SU-DHL-6 (cell line): ENCODE data around the gene TTLL9.

ENCODE experiments used
- H2AFZ ChIP-seq: fragments of 200-600 bp; sonication (generic); 2 replicates; pipeline ENCODE4 v1.6.1; 2014; ENCODE audit warnings: low read depth, mild to moderate bottlenecking, moderate library complexity, mixed read lengths, antibody characterized with exemption, low read length; ENCODE audit not compliant: severe bottlenecking
- H3F3A ChIP-seq: fragments of 200-600 bp; shearing (Covaris generic); 2 replicates; pipeline ENCODE4 v1.6.0; 2016; ENCODE audit warnings: antibody characterized with exemption, mild to moderate bottlenecking; ENCODE audit not compliant: insufficient read depth
- H3K27ac ChIP-seq: fragments of 200-600 bp; sonication (generic); 2 replicates; pipeline ENCODE4 v1.5.1; 2016; ENCODE audit warnings: low read depth, mild to moderate bottlenecking, low read length, moderate library complexity, mixed read lengths
- H3K27me3 ChIP-seq: fragments of 200-600 bp; sonication (generic), shearing (Covaris generic); 2 replicates; pipeline ENCODE4 v1.6.0; 2014; ENCODE audit warnings: mild to moderate bottlenecking, low read length
- H3K36me3 ChIP-seq: fragments of 200-600 bp; sonication (generic); 2 replicates; pipeline ENCODE4 v1.6.1; 2014; ENCODE audit warnings: mild to moderate bottlenecking, low read length, mixed read lengths
- H3K4me2 ChIP-seq: fragments of 300-600, 200-600 bp; shearing (Covaris generic), sonication (generic); 2 replicates; pipeline ENCODE4 v1.6.0; 2014; ENCODE audit warnings: low read length, low read depth, mild to moderate bottlenecking; ENCODE audit not compliant: poor library complexity, severe bottlenecking
- H3K4me3 ChIP-seq: fragments of 200-600 bp; sonication (generic); 2 replicates; pipeline ENCODE4 v1.5.1; 2014; ENCODE audit warnings: antibody characterized with exemption, low read length, mild to moderate bottlenecking, mixed read lengths; ENCODE audit not compliant: insufficient read depth, poor library complexity, severe bottlenecking
- H3K79me2 ChIP-seq: fragments of 200-600 bp; sonication (generic); 2 replicates; pipeline ENCODE4 v1.6.1; 2014; ENCODE audit warnings: mild to moderate bottlenecking, low read length, moderate library complexity; ENCODE audit not compliant: insufficient read depth
- H3K9ac ChIP-seq: fragments of 200-600 bp; sonication (generic); 2 replicates; pipeline ENCODE4 v1.7.0; 2014; ENCODE audit warnings: mild to moderate bottlenecking, low read length
- H3K9me2 ChIP-seq: fragments of 200-600 bp; sonication (generic); replicated peaks from 2 replicates; pipeline ENCODE4 v1.6.1; 2014; ENCODE audit warnings: low read length; ENCODE audit not compliant: insufficient read depth
- H3K9me3 ChIP-seq: fragments of 200-600 bp; sonication (generic); 2 replicates; pipeline ENCODE4 v1.6.1; 2014; ENCODE audit warnings: low read length, mixed read lengths; ENCODE audit not compliant: insufficient read depth
- H4K20me1 ChIP-seq: fragments of 200-600 bp; sonication (generic); 2 replicates; pipeline ENCODE4 v1.6.1; 2014; ENCODE audit warnings: low read depth, mild to moderate bottlenecking, antibody characterized with exemption, low read length, moderate library complexity, mixed read lengths
- EZH2phosphoT487 ChIP-seq: fragments of 200-600 bp; sonication (generic), shearing (Covaris generic); conservative IDR thresholded peaks from 2 replicates; pipeline ENCODE4 v1.6.1; 2018; ENCODE audit warnings: mild to moderate bottlenecking, antibody characterized with exemption, low read length, moderate library complexity, mixed read lengths
- TF ChIP-seq, protein P1 (sequence below): fragments of 200-600 bp; sonication (generic); IDR thresholded peaks from one replicate; pipeline ENCODE4 v1.5.1; 2017; ENCODE audit warnings: antibody characterized with exemption, mild to moderate bottlenecking, low read length, moderate library complexity; ENCODE audit not compliant: insufficient read depth, poor library complexity, severe bottlenecking

TTLL9 gene

DNA sequence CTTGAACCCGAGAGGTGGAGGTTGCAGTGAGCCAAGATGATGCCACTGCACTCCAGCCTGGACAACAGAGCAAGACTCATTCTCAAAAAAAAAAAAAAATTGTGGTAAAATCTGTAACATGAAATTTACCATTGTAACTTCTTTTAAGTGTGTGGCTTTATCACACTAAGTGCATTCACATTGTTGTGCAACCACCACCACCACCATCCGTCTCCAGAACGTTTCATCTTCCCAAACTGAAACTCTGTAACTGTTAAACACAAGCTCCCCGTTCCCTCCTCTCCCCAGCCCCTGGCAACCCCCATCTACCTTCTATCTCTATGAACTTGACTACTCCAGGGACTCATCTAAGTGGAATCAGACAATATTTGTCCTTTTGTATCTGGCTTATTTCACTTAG, 51.7 kb downstream of the TTLL9 start:
- TF ChIP-seq, protein P1, sequence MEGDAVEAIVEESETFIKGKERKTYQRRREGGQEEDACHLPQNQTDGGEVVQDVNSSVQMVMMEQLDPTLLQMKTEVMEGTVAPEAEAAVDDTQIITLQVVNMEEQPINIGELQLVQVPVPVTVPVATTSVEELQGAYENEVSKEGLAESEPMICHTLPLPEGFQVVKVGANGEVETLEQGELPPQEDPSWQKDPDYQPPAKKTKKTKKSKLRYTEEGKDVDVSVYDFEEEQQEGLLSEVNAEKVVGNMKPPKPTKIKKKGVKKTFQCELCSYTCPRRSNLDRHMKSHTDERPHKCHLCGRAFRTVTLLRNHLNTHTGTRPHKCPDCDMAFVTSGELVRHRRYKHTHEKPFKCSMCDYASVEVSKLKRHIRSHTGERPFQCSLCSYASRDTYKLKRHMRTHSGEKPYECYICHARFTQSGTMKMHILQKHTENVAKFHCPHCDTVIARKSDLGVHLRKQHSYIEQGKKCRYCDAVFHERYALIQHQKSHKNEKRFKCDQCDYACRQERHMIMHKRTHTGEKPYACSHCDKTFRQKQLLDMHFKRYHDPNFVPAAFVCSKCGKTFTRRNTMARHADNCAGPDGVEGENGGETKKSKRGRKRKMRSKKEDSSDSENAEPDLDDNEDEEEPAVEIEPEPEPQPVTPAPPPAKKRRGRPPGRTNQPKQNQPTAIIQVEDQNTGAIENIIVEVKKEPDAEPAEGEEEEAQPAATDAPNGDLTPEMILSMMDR = no peak
- TF ChIP-seq EZH2phosphoT487 = no peak
- Histone ChIP-seq H3K9me2 (no peaks in the 10 kb centered on the region), H3K9ac (no peak overlapping the region), H3F3A (no peaks in the 10 kb centered on the region), H2AFZ (no peak overlapping the region), H3K79me2 (no peaks in the 10 kb centered on the region), H3K9me3 (no peaks in the 10 kb centered on the region), H3K27ac (no peak overlapping the region), H4K20me1 (no peaks in the 10 kb centered on the region), H3K27me3 (no peaks in the 10 kb centered on the region), H3K4me3 (no peak overlapping the region), H3K36me3 (no peaks in the 10 kb centered on the region), H3K4me2 (no peak overlapping the region)

DNA sequence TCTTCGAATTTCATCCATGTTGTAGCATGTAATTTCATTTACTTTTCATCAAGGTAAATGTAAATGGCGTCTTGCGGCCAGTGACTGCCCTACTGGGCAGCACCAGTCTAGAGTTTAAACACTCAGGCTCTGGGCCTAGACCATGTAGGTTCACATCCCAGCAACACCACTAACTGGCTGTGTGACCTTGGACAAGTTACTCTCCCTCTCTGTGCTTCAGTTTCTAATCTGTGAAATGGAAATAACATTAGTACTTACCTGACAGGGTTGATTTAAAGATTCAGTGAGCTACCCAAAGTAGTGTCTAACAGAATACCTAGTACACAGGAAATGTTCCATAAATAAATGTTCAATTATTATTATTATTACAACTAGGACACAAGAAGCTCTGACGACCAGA, 52.2 kb downstream of the TTLL9 start:
- Histone ChIP-seq H3K4me3 (no peak overlapping the region), H3K4me2 (no peak overlapping the region), H2AFZ (no peak overlapping the region), H3K27ac (no peak overlapping the region), H3K9ac (no peak overlapping the region), H3K9me3 (no peaks in the 10 kb centered on the region), H3K79me2 (no peaks in the 10 kb centered on the region), H3F3A (no peaks in the 10 kb centered on the region), H3K27me3 (no peaks in the 10 kb centered on the region; the same call in 1 of the 2 replicates), H4K20me1 (no peaks in the 10 kb centered on the region), H3K36me3 (no peaks in the 10 kb centered on the region), H3K9me2 (no peaks in the 10 kb centered on the region)
- TF ChIP-seq, protein P1 = no peak
- TF ChIP-seq EZH2phosphoT487 = no peak

GRCh38 chr20:31923388-31924331, 53.2 kb downstream of the TTLL9 start:
- Histone ChIP-seq H2AFZ (no peak overlapping the region), H3F3A (no peaks in the 10 kb centered on the region), H3K9me2 (no peaks in the 10 kb centered on the region), H3K4me3 (no peak overlapping the region), H3K27ac (no peak overlapping the region), H3K4me2 (no peak overlapping the region), H3K9me3 (no peaks in the 10 kb centered on the region), H3K27me3 (peaks cover 2% of the 10 kb centered on the region; the same call in 1 of the 2 replicates), H3K9ac (no peak overlapping the region), H3K36me3 (no peaks in the 10 kb centered on the region), H3K79me2 (no peaks in the 10 kb centered on the region), H4K20me1 (no peaks in the 10 kb centered on the region)
- no peak for TF ChIP-seq EZH2phosphoT487
- TF ChIP-seq, protein P1 = no peak
